GM18505 (cell line): Measurements from ENCODE around the gene RNASET2.

Source experiments
- ATAC-seq: cut with Tn5 transposase; IDR thresholded peaks from one replicate; pipeline ENCODE4 v1.9.1; 2021; ENCODE audit not compliant: unreplicated experiment
- POLR2A ChIP-seq: IDR thresholded peaks from 4 replicates; pipeline ENCODE4 v1.6.1; 2011; ENCODE audit warnings: borderline replicate concordance; ENCODE audit not compliant: insufficient read depth, insufficient read length; ENCODE audit errors: extremely low read depth

Gene RNASET2

DNA sequence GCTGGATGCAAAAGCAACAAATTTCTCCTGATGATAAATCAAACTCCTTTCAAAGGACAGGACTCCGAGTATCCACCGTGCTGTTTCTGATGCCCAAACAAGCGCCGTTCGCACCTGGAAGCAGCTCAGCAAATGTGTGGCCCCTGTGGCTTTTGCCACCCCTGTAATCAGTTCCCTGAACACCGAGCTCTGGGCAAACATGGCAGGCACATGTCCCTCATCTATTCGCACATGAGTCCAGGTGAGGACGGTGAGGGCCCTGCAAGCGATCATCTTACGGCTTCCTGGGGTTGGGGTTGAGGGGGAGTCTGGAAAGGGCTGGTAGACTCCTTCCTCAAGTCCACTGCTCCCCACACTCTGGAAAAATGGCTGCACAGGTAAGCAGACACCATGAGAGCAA, 23.7 kb downstream of the RNASET2 start:
- no peak for ATAC-seq

DNA sequence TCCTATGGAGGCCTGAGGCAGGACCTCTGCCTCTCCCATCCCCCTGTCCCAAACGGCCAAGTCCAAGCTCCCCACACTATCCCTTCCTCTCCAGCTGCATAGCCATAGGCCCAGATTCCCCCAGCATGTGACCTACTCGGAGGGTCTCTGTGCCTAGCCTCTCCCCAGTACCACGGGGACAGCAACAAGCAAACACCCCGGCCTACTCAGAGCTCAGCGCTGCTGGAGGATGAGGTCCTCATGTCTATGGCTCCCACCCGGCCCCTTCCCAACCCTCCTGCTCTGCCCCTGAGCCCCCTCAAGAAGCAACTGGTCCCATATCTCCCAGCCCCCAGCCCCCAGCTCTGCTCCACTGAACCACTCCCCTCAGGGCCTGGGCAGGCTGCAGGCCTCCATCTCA, 24.2 kb downstream of the RNASET2 start:
- no peak for ATAC-seq
- TF ChIP-seq POLR2A = no peak

More for the DNA sequence above, 23.7 kb downstream of the RNASET2 start:
- no peak for TF ChIP-seq POLR2A

DNA sequence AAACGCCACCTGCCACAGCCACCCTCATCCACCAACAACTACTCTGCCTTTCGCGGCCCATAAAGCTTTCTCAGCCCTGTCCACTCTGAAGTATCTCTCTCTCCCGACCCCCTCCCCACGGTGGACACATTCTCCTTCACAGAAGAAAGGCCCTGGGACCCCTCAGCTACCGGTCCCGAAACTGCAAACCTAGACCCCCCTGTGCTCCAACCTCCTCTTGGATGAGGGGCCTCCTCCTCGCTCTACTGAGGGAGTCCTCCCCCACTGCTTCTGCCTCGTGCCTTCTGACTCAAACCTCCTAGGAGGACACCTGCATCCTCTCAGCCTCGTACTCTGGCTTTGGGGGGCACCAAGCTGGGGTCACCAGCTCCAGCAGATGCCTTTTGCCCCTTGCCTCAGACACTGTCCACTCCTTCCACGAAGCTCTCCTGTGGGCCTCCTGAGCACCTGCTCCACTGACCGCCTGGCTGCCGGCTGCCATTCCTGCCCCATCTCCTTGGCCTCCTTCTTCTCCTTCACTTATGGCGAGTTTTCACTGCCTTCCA, 24.9 kb downstream of the RNASET2 start:
- no peak for ATAC-seq
- no peak for TF ChIP-seq POLR2A

- TF ChIP-seq POLR2A = no peak
- no peak for ATAC-seq
Measured at GRCh38 chr6:166930354-166930891, 25.9 kb downstream of the RNASET2 start.

- no peak for ATAC-seq
- no peak for TF ChIP-seq POLR2A
Measured at GRCh38 chr6:166929542-166930189, 26.7 kb downstream of the RNASET2 start.

GRCh38 chr6:166928644-166929541, 27.5 kb downstream of the RNASET2 start:
- TF ChIP-seq POLR2A = no peak
- ATAC-seq = no peak

GRCh38 chr6:166927935-166928643, 28.3 kb downstream of the RNASET2 start:
- no peak for TF ChIP-seq POLR2A
- ATAC-seq = no peak

- no peak for ATAC-seq
- no peak for TF ChIP-seq POLR2A
Measured at GRCh38 chr6:166927240-166927934, 29.0 kb downstream of the RNASET2 start.

- no peak for TF ChIP-seq POLR2A
- no peak for ATAC-seq
Measured at GRCh38 chr6:166926748-166927147, 29.6 kb downstream of the RNASET2 start.

DNA sequence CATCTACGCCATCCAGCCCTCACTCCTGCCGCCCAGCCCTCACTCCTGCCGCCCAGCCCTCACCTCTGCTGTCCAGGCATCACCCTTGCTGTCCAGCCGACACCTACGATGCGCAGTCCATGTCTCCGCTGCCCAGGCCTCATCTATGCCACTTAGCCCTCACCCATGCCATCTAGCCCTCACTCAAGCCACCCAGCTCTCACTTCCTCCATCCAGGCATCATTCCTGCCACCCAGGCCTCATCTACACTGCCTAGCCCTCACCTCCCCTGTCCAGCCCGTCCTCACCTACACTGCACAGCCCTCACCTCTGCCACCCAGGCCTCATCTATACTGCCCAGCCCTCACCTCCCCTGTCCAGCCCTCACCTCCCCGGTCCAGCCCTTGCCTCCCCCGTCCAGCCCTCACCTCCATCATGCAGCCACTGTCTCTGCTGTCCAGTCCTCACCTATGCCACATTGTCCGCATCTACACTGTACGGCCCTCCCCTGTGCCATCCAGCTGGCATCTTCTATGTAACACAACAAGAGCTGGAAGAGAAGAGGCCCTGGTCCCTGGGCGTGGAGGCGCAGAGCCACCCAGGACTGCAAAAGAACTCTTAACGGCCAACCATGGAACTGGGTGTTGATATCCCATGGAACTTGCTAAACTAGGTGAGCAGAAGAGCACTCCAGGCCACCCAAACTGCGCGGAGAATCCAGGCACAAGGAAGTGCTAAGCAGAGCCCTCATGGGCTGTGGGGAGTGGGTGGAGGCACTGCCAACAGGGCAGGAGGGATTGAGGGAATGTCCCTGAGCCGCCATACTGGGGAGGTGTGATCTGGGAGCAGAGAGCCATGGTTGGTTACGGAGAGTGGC, 31.0 kb downstream of the RNASET2 start:
- TF ChIP-seq POLR2A = no peak
- ATAC-seq = no peak

DNA sequence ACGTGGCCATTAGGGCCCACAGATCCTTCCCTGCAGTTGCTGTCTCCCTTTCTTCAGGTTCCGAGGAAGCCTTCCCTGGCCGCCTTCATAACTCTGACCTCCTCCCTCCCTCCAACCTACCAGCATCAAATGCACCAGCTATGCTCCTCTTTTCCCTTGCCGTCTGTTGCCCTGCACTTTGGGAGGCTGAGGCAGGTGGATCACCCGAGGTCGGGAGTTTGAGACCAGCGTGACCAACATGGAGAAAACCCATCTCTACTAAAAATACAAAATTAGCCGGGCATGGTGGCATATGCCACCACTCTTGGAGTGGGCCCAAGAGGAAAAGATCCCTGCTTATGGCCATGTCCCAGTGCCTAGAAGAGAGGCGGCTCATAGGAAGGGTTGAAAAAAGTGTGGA, 31.8 kb downstream of the RNASET2 start:
- ATAC-seq = no peak
- TF ChIP-seq POLR2A = no peak

GRCh38 chr6:166922937-166923336, 33.4 kb downstream of the RNASET2 start:
- TF ChIP-seq POLR2A = no peak
- no peak for ATAC-seq
